Karpas-422 (cell line): Measurements from ENCODE around the gene CEP135. TPM values are rescaled to one million over a fixed set of nuclear protein-coding genes. Genes with fewer than 3 reads are reported as not detected.

Source experiments
- DNase-seq: peaks from one replicate; pipeline ENCODE4 v3.0.0-alpha.2; 2015
- H2AFZ ChIP-seq: fragments of 200-600 bp; sonication (generic); 2 replicates; pipeline ENCODE4 v1.6.1; 2014; ENCODE audit warnings: antibody characterized with exemption, low read length, mixed read lengths
- H3K27ac ChIP-seq: fragments of 200-600 bp; sonication (generic); 2 replicates; pipeline ENCODE4 v1.5.1; 2014; ENCODE audit warnings: mild to moderate bottlenecking, low read length, moderate library complexity
- H3K27me3 ChIP-seq: fragments of 200-600 bp; sonication (generic); 2 replicates; pipeline ENCODE4 v1.6.1; 2014; ENCODE audit warnings: low read length, mixed read lengths
- H3K36me3 ChIP-seq: fragments of 200-600 bp; sonication (generic); 2 replicates; pipeline ENCODE4 v1.6.1; 2014; ENCODE audit warnings: low read length, mixed read lengths; ENCODE audit not compliant: insufficient read depth
- H3K4me1 ChIP-seq: fragments of 200-600 bp; sonication (generic); 2 replicates; pipeline ENCODE4 v1.6.1; 2014; ENCODE audit warnings: mild to moderate bottlenecking, low read length, mixed read lengths
- H3K4me2 ChIP-seq: fragments of 200-600 bp; sonication (generic); 2 replicates; pipeline ENCODE4 v1.6.1; 2014; ENCODE audit warnings: low read length, low read depth, mild to moderate bottlenecking; ENCODE audit not compliant: poor library complexity, severe bottlenecking
- H3K4me3 ChIP-seq: fragments of 200-600 bp; sonication (generic); 2 replicates; pipeline ENCODE4 v1.5.1; 2014; ENCODE audit warnings: mild to moderate bottlenecking, antibody characterized with exemption, low read length, mixed read lengths
- H3K79me2 ChIP-seq: fragments of 200-600 bp; sonication (generic); 2 replicates; pipeline ENCODE4 v1.6.1; 2014; ENCODE audit warnings: mild to moderate bottlenecking, low read length, mixed read lengths
- H3K9ac ChIP-seq: fragments of 200-600 bp; sonication (generic); 2 replicates; pipeline ENCODE4 v1.6.0; 2014; ENCODE audit warnings: low read length
- H3K9me2 ChIP-seq: fragments of 200-600 bp; sonication (generic), shearing (Covaris generic); replicated peaks from 2 replicates; pipeline ENCODE4 v1.6.0; 2014; ENCODE audit warnings: mild to moderate bottlenecking, low read length, moderate library complexity; ENCODE audit not compliant: insufficient read depth
- H3K9me3 ChIP-seq: fragments of 300-700, 200-600 bp; sonication (generic); 2 replicates; pipeline ENCODE4 v1.6.1; 2014; ENCODE audit warnings: low read length, mixed read lengths
- H4K20me1 ChIP-seq: fragments of 200-600 bp; sonication (generic); 2 replicates; pipeline ENCODE4 v1.6.1; 2014; ENCODE audit warnings: mild to moderate bottlenecking, antibody characterized with exemption, low read length, low read depth; ENCODE audit not compliant: insufficient read depth
- total RNA-seq: library from RNA; depleted of rRNA; stranded (reverse); fragments of >200 nt; shearing (Covaris generic); gene quantifications from 2 replicates; pipeline ENCODE4 v1.2.3, GENCODE V29; 2014; ENCODE audit warnings: low replicate concordance

CEP135 gene
- total RNA-seq, 1 experiment from 2014 or later = 16.1 TPM

DNA sequence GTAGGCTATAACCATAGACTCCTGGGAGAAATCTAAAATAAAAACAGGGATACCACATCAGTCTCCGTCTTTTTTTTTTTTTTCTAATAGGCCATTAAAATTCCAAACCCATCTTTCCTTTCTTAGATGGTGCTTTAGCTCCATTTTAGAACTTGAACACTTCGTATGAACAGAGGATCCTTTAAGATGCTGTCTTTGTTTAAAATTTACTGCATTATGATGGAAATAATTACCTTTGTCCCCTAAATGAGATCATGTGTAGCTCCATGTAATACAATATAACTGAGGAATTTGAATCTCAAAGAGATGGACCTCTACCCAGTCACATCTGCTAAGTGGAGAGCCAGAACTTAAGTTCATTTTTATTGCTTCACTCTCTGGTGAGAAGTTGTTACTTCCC, 47.9 kb downstream of the CEP135 start:
- H3K27me3 ChIP-seq = no peaks in the 10 kb centered on the region
- H3K4me1 ChIP-seq = no peaks in the 10 kb centered on the region
- H3K4me2 ChIP-seq = no peak overlapping the region
- H3K36me3 ChIP-seq = peaks cover 18% of the 10 kb centered on the region
- no peaks in the 10 kb centered on the region for H4K20me1 ChIP-seq
- no peaks in the 10 kb centered on the region for H3K9me2 ChIP-seq
- peaks cover 4% of the 10 kb centered on the region; the same call in 1 of the 2 replicates for H3K9me3 ChIP-seq
- no peak overlapping the region for H3K9ac ChIP-seq
- H3K27ac ChIP-seq = no peak overlapping the region
- DNase-seq = no peak
- H3K79me2 ChIP-seq = no peaks in the 10 kb centered on the region
- no peak overlapping the region for H2AFZ ChIP-seq
- H3K4me3 ChIP-seq = no peak overlapping the region

DNA sequence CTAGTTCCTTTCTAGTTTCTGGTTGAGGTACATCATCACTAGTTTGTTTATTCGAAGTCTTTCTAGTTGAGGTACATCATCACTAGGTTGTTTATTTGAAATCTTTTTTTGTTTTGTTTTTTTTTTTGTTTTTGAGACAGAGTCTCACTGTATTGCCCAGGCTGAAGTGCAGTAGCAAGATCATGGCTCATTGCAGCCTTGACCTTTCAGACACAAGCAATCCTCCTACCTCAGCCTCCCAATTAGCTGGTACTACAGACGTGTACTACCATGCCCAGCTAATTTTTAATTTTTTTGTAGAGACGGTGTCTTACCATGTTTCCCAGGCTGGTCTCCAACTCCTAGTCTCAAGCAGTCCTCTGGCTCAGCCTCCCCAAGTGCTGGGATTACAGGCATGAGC, 54.9 kb downstream of the CEP135 start:
- Histone ChIP-seq H3K4me2 (no peak overlapping the region), H3K27ac (no peak overlapping the region), H3K9ac (no peak overlapping the region), H3K9me2 (no peaks in the 10 kb centered on the region), H4K20me1 (no peaks in the 10 kb centered on the region), H3K4me1 (no peaks in the 10 kb centered on the region), H3K9me3 (peaks cover 12% of the 10 kb centered on the region), H3K79me2 (peaks cover 27% of the 10 kb centered on the region), H3K27me3 (no peaks in the 10 kb centered on the region), H3K36me3 (peaks cover 48% of the 10 kb centered on the region), H3K4me3 (no peak overlapping the region), H2AFZ (no peak overlapping the region)
- no peak for DNase-seq

DNA sequence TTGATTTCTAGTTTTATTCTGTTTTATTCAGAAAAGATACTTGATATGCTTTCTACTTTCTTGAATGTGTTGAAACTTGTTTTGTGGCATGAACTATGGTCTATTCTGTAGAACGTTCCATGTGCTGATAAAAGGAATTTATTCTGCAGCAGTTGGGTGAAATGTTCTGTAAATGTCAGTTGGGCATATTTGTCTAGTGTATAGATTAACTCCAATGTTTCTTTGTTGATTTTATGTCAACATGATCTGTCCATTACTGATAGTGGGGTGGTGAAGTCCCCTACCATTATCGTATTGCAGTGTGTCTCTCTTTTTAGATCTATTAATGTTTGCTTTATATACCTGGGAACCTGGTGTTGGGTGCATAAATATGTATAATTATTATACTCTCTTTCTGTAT, 55.5 kb downstream of the CEP135 start:
- H2AFZ ChIP-seq = no peak overlapping the region
- no peaks in the 10 kb centered on the region for H3K27me3 ChIP-seq
- H3K9me2 ChIP-seq = no peaks in the 10 kb centered on the region
- H3K4me3 ChIP-seq = no peak overlapping the region
- H3K9ac ChIP-seq = no peak overlapping the region
- peaks cover 12% of the 10 kb centered on the region for H3K9me3 ChIP-seq
- H3K27ac ChIP-seq = no peak overlapping the region
- peaks cover 27% of the 10 kb centered on the region for H3K79me2 ChIP-seq
- no peak for DNase-seq
- no peaks in the 10 kb centered on the region for H4K20me1 ChIP-seq
- H3K4me2 ChIP-seq = no peak overlapping the region
- no peaks in the 10 kb centered on the region for H3K4me1 ChIP-seq
- peaks cover 48% of the 10 kb centered on the region for H3K36me3 ChIP-seq

DNA sequence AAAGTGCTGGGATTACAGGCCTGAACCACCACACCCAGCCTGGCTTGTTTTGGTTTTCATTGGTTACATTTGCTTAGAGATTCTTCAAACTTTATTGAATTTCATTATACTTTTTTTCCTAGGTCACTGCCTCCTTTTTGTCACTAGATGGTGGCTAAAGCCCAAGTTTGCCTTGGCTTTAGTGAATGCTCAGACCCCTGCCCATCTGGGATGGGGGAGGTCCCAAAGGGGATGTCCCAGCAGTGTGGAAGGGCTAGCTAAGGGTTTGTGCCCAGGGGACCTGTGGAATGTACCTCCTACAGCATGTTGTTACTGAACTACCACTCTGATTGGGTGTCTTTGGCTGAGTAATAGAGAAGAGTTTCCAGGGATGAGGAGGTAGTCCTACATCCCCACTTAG, 58.4 kb downstream of the CEP135 start:
- H2AFZ ChIP-seq = no peak overlapping the region
- no peak for DNase-seq
- H4K20me1 ChIP-seq = no peaks in the 10 kb centered on the region
- peaks cover 27% of the 10 kb centered on the region for H3K36me3 ChIP-seq
- no peaks in the 10 kb centered on the region for H3K9me2 ChIP-seq
- no peak overlapping the region for H3K9ac ChIP-seq
- peaks cover 23% of the 10 kb centered on the region for H3K79me2 ChIP-seq
- no peak overlapping the region for H3K4me3 ChIP-seq
- no peaks in the 10 kb centered on the region for H3K4me1 ChIP-seq
- no peak overlapping the region for H3K27ac ChIP-seq
- no peak overlapping the region for H3K4me2 ChIP-seq
- H3K9me3 ChIP-seq = peaks cover 5% of the 10 kb centered on the region
- H3K27me3 ChIP-seq = no peaks in the 10 kb centered on the region

DNA sequence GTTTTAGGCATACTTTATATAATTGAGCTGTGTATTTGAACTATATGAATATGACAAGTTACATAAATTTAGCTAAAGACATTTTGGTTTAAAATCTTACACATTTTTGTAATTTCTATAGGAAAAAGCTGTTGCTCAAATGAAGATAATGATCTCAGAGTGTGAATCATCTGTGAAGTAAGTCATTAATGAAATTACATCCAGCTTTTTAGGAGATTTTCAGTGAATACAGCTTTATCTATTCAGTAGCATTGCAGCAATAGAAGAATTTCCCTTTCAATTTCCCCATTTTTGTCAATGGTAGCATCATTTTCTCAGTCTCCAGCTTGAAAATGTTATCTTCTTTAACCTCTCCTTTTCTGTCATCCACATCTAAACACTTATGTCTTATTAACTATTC, 59.5 kb downstream of the CEP135 start:
- peaks cover 24% of the 10 kb centered on the region; the same call in 1 of the 2 replicates for H3K36me3 ChIP-seq
- no peaks in the 10 kb centered on the region for H3K9me2 ChIP-seq
- H3K27ac ChIP-seq = no peak overlapping the region
- no peak for DNase-seq
- no peak overlapping the region for H3K9ac ChIP-seq
- no peak overlapping the region for H2AFZ ChIP-seq
- H3K4me3 ChIP-seq = no peak overlapping the region
- no peaks in the 10 kb centered on the region for H3K9me3 ChIP-seq
- H3K79me2 ChIP-seq = peaks cover 14% of the 10 kb centered on the region
- H4K20me1 ChIP-seq = no peaks in the 10 kb centered on the region
- no peaks in the 10 kb centered on the region for H3K4me1 ChIP-seq
- H3K27me3 ChIP-seq = no peaks in the 10 kb centered on the region
- H3K4me2 ChIP-seq = no peak overlapping the region

DNA sequence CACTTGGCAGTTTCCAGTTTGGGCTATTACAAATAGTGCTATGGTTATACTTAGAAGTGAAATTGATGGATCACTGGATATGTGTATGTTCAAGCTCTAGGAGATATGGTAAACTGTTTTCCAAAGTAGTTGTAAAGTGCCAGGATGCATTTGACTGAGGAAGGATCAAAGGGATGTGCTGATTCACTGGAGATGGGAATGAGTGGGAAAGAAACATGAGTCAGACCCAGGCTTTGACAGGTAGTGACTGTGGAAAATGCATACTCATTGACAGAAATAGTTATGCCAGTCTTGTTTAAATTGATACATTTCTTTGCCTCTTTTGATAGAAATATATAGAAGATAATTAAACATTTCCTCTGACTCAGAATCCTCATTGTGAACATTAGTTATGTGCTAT, 77.9 kb downstream of the CEP135 start:
- Histone ChIP-seq H3K4me2 (no peak overlapping the region), H3K27ac (no peak overlapping the region), H3K79me2 (no peaks in the 10 kb centered on the region), H3K4me3 (no peak overlapping the region), H3K9ac (no peak overlapping the region), H3K36me3 (peaks cover 26% of the 10 kb centered on the region), H4K20me1 (no peaks in the 10 kb centered on the region), H3K4me1 (no peaks in the 10 kb centered on the region), H3K9me3 (no peaks in the 10 kb centered on the region), H3K27me3 (no peaks in the 10 kb centered on the region), H3K9me2 (no peaks in the 10 kb centered on the region), H2AFZ (no peak overlapping the region)
- DNase-seq = no peak

DNA sequence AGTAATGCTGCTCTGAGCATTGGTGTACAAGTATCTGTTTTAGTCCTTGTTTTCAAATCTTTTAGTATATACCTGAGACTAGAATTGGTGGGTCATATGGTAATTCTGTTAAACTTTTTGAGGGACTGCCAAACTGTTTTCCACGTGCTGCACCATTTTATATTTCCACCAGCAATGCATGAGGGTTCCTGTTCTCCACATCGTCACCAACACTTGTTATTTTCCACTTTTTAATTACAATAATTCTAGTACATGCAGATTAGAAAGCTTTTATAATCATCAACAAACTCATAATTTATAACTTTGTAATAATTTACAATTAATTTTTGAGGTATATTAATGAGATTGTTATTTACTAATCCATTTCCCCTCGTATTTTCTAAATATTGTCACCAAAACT, 79.4 kb downstream of the CEP135 start:
- no peaks in the 10 kb centered on the region for H4K20me1 ChIP-seq
- H3K36me3 ChIP-seq = peaks cover 26% of the 10 kb centered on the region
- H3K9me3 ChIP-seq = no peaks in the 10 kb centered on the region
- no peak overlapping the region for H3K4me2 ChIP-seq
- no peak overlapping the region for H3K27ac ChIP-seq
- H3K9ac ChIP-seq = no peak overlapping the region
- no peak overlapping the region for H2AFZ ChIP-seq
- no peaks in the 10 kb centered on the region for H3K27me3 ChIP-seq
- H3K4me1 ChIP-seq = no peaks in the 10 kb centered on the region
- H3K4me3 ChIP-seq = no peak overlapping the region
- DNase-seq = no peak
- no peaks in the 10 kb centered on the region for H3K79me2 ChIP-seq
- H3K9me2 ChIP-seq = no peaks in the 10 kb centered on the region

DNA sequence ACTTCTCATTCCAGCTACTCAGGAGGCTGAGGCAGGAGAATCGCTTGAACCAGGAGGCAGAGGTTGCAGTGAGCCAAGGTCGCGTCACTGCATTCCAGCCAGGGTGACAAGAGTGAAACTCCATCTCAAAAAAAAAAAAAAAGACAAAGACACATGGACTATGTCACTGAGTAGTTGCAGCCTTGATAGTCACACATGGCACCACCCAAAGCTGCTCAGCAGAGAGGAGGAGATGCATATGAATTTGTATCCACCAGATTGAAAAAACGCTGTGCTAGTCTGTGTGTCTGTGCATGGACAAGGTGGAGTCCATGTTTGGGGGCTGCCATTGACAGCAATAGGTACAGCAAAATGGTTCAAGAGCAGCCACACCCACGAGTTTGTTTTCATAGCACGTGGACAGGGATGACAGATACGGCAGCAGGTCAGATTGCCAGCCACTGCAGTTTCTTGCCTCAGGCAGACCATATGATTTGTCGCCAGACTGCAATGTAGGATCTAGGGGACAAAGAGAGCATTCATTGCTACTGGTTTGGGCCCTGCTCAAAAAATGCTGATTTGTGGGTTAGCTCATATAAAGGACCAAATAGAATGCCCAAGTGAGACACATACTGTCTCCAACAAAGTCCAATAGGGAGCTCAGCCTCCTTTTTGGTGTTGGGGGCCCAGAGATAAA, 89.9 kb downstream of the CEP135 start:
- no peaks in the 10 kb centered on the region for H3K36me3 ChIP-seq
- H3K27me3 ChIP-seq = no peaks in the 10 kb centered on the region
- no peak overlapping the region for H3K9ac ChIP-seq
- H2AFZ ChIP-seq = no peak overlapping the region
- no peaks in the 10 kb centered on the region for H4K20me1 ChIP-seq
- no peaks in the 10 kb centered on the region for H3K9me3 ChIP-seq
- H3K4me1 ChIP-seq = no peaks in the 10 kb centered on the region
- H3K9me2 ChIP-seq = no peaks in the 10 kb centered on the region
- no peak for DNase-seq
- H3K79me2 ChIP-seq = no peaks in the 10 kb centered on the region
- no peak overlapping the region for H3K4me2 ChIP-seq
- no peak overlapping the region for H3K27ac ChIP-seq
- H3K4me3 ChIP-seq = no peak overlapping the region
